Neural progenitor cell (in vitro differentiated cells): Measurements from ENCODE around the gene SCYGR5. TPM values are rescaled to one million over a fixed set of nuclear protein-coding genes. Genes with fewer than 3 reads are reported as not detected.

Experiments used
- DNase-seq: peaks from one replicate; pipeline ENCODE4 v3.0.0-alpha.2; 2016; ENCODE audit warnings: low spot score
- H2AFZ ChIP-seq: fragments of 200-600 bp; sonication (generic); replicated peaks from 2 replicates; pipeline ENCODE4 v1.6.1; 2016; ENCODE audit warnings: antibody characterized with exemption
- H3F3A ChIP-seq: fragments of 200-600 bp; sonication (generic); 2 replicates; pipeline ENCODE4 v1.6.1; 2016; ENCODE audit warnings: antibody characterized with exemption, low read depth
- H3K27ac ChIP-seq: fragments of 200-600 bp; sonication (generic); 2 replicates; pipeline ENCODE4 v1.5.1; 2016; ENCODE audit warnings: mild to moderate bottlenecking
- H3K27me3 ChIP-seq: fragments of 200-600 bp; sonication (generic); 2 replicates; pipeline ENCODE4 v1.6.1; 2016; ENCODE audit warnings: mild to moderate bottlenecking, moderate library complexity
- H3K36me3 ChIP-seq: fragments of 200-600 bp; sonication (generic); 2 replicates; pipeline ENCODE4 v1.5.1; 2016
- H3K4me1 ChIP-seq: fragments of 200-600 bp; sonication (generic); 2 replicates; pipeline ENCODE4 v1.6.1; 2016; ENCODE audit warnings: mixed run types
- H3K4me2 ChIP-seq: fragments of 200-600 bp; sonication (generic); 2 replicates; pipeline ENCODE4 v1.6.1; 2016
- H3K4me3 ChIP-seq: fragments of 200-600 bp; sonication (generic); 2 replicates; pipeline ENCODE4 v1.5.1; 2016
- H3K79me2 ChIP-seq: fragments of 200-600 bp; sonication (generic); 2 replicates; pipeline ENCODE4 v1.6.1; 2016; ENCODE audit warnings: low read depth
- H3K9ac ChIP-seq: fragments of 200-600 bp; sonication (generic); 2 replicates; pipeline ENCODE4 v1.6.1; 2016
- H3K9me3 ChIP-seq: fragments of 200-600 bp; sonication (generic); 2 replicates; pipeline ENCODE4 v1.5.1; 2016; ENCODE audit warnings: low read depth
- H4K20me1 ChIP-seq: fragments of 200-600 bp; sonication (generic); 2 replicates; pipeline ENCODE4 v1.6.1; 2016; ENCODE audit warnings: low read depth
- H3K27ac Mint-ChIP-seq: 3 replicates; pipeline ENCODE4 v1.8.0; 2021; ENCODE audit warnings: mixed read lengths
- H3K27me3 Mint-ChIP-seq: 2 replicates; pipeline ENCODE4 v1.8.0; 2022; ENCODE audit warnings: low read depth, mild to moderate bottlenecking, inconsistent platforms, moderate library complexity, mixed read lengths; ENCODE audit not compliant: insufficient read depth
- H3K36me3 Mint-ChIP-seq: 3 replicates; pipeline ENCODE4 v1.8.0; 2021; ENCODE audit warnings: mixed read lengths
- H3K4me1 Mint-ChIP-seq: 3 replicates; pipeline ENCODE4 v1.8.0; 2021; ENCODE audit warnings: mixed read lengths
- H3K4me3 Mint-ChIP-seq: 3 replicates; pipeline ENCODE4 v1.8.0; 2021; ENCODE audit warnings: mild to moderate bottlenecking, moderate library complexity, mixed read lengths
- H3K9me3 Mint-ChIP-seq: 3 replicates; pipeline ENCODE4 v1.8.0; 2020; ENCODE audit warnings: mixed read lengths
- CTCF ChIP-seq: fragments of 200-600 bp; sonication (generic); IDR thresholded peaks from 2 replicates; pipeline ENCODE4 v1.5.1; 2017; ENCODE audit warnings: antibody characterized with exemption, mild to moderate bottlenecking
- EZH2 ChIP-seq: fragments of 200-600 bp; sonication (generic); IDR thresholded peaks from 2 replicates; pipeline ENCODE4 v1.6.1; 2017; ENCODE audit warnings: antibody characterized with exemption, mild to moderate bottlenecking, moderate library complexity
- EZH2phosphoT487 ChIP-seq: fragments of 200-600 bp; sonication (generic); IDR thresholded peaks from 2 replicates; pipeline ENCODE4 v1.6.1; 2017; ENCODE audit warnings: antibody characterized with exemption
- total RNA-seq: library from RNA; depleted of rRNA; stranded (reverse); fragments of >200 nt; gene quantifications from 2 replicates; pipeline ENCODE4 v1.2.3, GENCODE V29; 2015; ENCODE audit warnings: low replicate concordance

Gene SCYGR5
- total RNA-seq, 1 donor from 2014 or later: not detected

GRCh38 chr2:227684258-227684657 lies 17.7 kb downstream of the SCYGR5 start:
- Histone ChIP-seq H4K20me1 (no peaks in the 10 kb centered on the region), H3K9me3 (no peaks in the 10 kb centered on the region), H3K4me3 (no peak overlapping the region), H3K4me1 (no peaks in the 10 kb centered on the region), H2AFZ (no peak overlapping the region), H3F3A (no peaks in the 10 kb centered on the region), H3K36me3 (no peaks in the 10 kb centered on the region), H3K79me2 (no peaks in the 10 kb centered on the region), H3K27ac (no peak overlapping the region), H3K27me3 (no peaks in the 10 kb centered on the region), H3K9ac (no peak overlapping the region), H3K4me2 (no peak overlapping the region)
- Mint-ChIP-seq H3K36me3 (no peaks in the 10 kb centered on the region), H3K4me3 (no peak overlapping the region), H3K9me3 (no peaks in the 10 kb centered on the region), H3K27ac (no peak overlapping the region), H3K4me1 (no peaks in the 10 kb centered on the region), H3K27me3 (no peaks in the 10 kb centered on the region)
- TF ChIP-seq CTCF (no peak), EZH2phosphoT487 (no peak), EZH2 (no peak)
- DNase-seq: no peak

GRCh38 chr2:227687189-227687588 lies 20.6 kb downstream of the SCYGR5 start:
- Mint-ChIP-seq H3K27me3 (no peaks in the 10 kb centered on the region), H3K27ac (no peak overlapping the region), H3K9me3 (no peaks in the 10 kb centered on the region), H3K4me1 (no peaks in the 10 kb centered on the region), H3K4me3 (no peak overlapping the region), H3K36me3 (no peaks in the 10 kb centered on the region)
- Histone ChIP-seq H3K36me3 (no peaks in the 10 kb centered on the region), H2AFZ (no peak overlapping the region), H3K9me3 (no peaks in the 10 kb centered on the region), H3K9ac (no peak overlapping the region), H3K4me2 (no peak overlapping the region), H3K27ac (no peak overlapping the region), H3K4me3 (no peak overlapping the region), H3K4me1 (no peaks in the 10 kb centered on the region), H3K27me3 (no peaks in the 10 kb centered on the region), H4K20me1 (no peaks in the 10 kb centered on the region), H3K79me2 (no peaks in the 10 kb centered on the region), H3F3A (no peaks in the 10 kb centered on the region)
- no peak for TF ChIP-seq EZH2
- TF ChIP-seq CTCF: no peak
- TF ChIP-seq EZH2phosphoT487: no peak
- no peak for DNase-seq

- H3K9ac ChIP-seq: no peak overlapping the region
- Mint-ChIP-seq H3K4me3 (no peak overlapping the region), H3K4me1 (no peaks in the 10 kb centered on the region), H3K27ac (no peak overlapping the region), H3K27me3 (no peaks in the 10 kb centered on the region), H3K36me3 (no peaks in the 10 kb centered on the region), H3K9me3 (no peaks in the 10 kb centered on the region)
- H3K9me3 ChIP-seq: no peaks in the 10 kb centered on the region
- H3K4me1 ChIP-seq: no peaks in the 10 kb centered on the region
- no peak overlapping the region for H3K4me3 ChIP-seq
- H3K27ac ChIP-seq: no peak overlapping the region
- no peak for DNase-seq
- no peaks in the 10 kb centered on the region for H3K36me3 ChIP-seq
- H4K20me1 ChIP-seq: no peaks in the 10 kb centered on the region
- H3K27me3 ChIP-seq: no peaks in the 10 kb centered on the region
- H3K4me2 ChIP-seq: no peak overlapping the region
- H3F3A ChIP-seq: no peaks in the 10 kb centered on the region
- TF ChIP-seq EZH2phosphoT487 (no peak), CTCF (no peak), EZH2 (no peak)
- H2AFZ ChIP-seq: no peak overlapping the region
- no peaks in the 10 kb centered on the region for H3K79me2 ChIP-seq
Observed at GRCh38 chr2:227696990-227697679, 30.5 kb downstream of the SCYGR5 start.
